ENCODE measurements around the gene GUSB.

- no peak for TF ChIP-seq POLR2A (IDR thresholded peaks at IDR 0.05)
- TF ChIP-seq, protein P1, sequence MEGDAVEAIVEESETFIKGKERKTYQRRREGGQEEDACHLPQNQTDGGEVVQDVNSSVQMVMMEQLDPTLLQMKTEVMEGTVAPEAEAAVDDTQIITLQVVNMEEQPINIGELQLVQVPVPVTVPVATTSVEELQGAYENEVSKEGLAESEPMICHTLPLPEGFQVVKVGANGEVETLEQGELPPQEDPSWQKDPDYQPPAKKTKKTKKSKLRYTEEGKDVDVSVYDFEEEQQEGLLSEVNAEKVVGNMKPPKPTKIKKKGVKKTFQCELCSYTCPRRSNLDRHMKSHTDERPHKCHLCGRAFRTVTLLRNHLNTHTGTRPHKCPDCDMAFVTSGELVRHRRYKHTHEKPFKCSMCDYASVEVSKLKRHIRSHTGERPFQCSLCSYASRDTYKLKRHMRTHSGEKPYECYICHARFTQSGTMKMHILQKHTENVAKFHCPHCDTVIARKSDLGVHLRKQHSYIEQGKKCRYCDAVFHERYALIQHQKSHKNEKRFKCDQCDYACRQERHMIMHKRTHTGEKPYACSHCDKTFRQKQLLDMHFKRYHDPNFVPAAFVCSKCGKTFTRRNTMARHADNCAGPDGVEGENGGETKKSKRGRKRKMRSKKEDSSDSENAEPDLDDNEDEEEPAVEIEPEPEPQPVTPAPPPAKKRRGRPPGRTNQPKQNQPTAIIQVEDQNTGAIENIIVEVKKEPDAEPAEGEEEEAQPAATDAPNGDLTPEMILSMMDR (IDR thresholded peaks at IDR 0.05): no peak
These were observed 11.0 kb downstream of the GUSB start for GRCh38 chr7:65971021-65971420.

Data from ovary (tissue), 3 donors.